IPS-11a (cell line): ENCODE data around the gene PDE3A.
"Not testable (repeated sequence)": the region's sequence is repeated elsewhere in the genome, so short reads cannot be mapped to it uniquely, and the experiment has no call there.

Experiments
- H3K4me3 ChIP-seq: one replicate; pipeline ENCODE4 v1.5.1; 2013; ENCODE audit warnings: low read depth, low read length, control low read depth

The PDE3A gene

DNA sequence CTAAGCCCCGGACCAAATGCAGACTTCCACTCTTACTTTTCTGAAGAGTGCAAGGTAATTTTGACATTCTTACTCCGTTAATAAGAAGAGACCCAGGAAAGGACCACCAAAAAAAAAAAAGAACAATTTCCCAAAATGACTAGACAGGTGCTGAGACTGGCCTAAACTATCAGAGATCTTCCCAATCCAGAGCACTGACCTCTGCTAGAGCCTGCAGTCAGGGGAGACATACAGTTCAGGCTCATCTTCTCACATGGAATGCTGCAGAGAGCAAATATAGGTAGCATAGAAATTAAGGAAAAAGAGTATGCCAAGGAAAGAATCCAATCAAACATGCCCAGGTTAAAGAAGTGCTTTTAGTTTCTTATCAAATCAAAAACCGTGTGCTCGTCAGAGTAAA is 177.9 kb downstream of the PDE3A start:
- no peak overlapping the region for H3K4me3 ChIP-seq

DNA sequence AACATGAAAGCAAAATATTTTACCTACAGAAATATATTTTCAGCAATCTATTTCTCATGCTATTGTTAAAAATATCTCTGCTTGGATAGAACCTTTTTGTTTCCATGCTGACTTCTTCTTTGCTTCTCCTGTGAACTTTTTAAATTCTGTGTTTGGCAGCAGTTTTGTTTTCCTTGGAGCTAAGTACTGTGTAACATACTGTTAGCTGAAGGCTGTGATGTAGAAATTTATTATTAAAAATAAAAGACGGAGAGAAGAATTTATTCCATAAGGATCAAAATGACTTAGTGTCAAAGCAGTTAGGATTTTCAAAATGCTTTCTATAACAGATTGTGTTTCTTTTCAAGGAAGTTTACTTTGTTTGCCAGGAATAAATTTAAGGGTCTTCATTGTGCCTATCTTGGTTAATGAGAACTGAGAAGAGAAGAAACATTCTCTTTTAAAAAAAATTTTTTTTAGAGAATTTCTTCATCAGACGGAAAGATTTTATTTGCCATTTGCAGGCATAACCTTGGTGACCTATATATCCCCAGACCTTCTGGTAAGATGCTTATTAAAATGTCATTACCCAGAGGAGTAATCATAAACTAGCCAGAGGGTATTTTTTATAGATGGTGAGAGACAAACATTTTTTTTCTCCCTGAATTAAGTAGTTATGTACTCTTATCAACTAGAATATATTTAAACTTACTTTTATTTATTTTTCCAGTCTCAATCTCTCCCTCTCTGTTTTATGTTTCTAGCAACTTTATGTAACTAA is 179.7 kb downstream of the PDE3A start:
- no peak overlapping the region for H3K4me3 ChIP-seq

GRCh38 chr12:20548611-20549010 is 180.3 kb downstream of the PDE3A start:
- no peak overlapping the region for H3K4me3 ChIP-seq

DNA sequence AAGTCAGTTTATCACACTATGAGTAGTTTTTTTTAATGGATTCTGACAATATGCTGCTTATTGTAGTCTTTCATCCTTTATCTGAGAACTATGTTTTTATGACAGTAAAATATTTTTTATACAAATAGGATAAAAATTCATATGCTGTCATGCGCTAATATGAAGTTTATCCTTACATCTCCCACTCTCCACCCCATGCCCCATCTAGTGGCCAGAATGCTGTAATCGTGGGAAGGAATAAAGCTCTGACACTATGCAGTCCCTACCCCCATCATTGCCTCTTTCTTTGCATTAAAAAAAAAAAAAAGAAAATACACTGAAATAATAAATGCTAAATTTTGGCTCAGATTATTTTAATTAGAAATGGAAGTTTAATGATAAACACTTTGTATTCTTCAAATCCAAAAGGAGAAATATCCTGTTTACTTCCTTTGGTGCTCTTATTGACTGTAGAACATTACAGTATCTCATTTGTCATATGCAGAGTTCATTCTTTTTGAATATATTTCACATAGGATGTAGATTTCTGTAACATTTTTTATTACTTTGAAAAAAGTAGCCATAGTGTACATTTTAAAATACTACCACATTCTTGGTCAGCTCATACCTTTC is 180.9 kb downstream of the PDE3A start:
- H3K4me3 ChIP-seq: no peak overlapping the region

DNA sequence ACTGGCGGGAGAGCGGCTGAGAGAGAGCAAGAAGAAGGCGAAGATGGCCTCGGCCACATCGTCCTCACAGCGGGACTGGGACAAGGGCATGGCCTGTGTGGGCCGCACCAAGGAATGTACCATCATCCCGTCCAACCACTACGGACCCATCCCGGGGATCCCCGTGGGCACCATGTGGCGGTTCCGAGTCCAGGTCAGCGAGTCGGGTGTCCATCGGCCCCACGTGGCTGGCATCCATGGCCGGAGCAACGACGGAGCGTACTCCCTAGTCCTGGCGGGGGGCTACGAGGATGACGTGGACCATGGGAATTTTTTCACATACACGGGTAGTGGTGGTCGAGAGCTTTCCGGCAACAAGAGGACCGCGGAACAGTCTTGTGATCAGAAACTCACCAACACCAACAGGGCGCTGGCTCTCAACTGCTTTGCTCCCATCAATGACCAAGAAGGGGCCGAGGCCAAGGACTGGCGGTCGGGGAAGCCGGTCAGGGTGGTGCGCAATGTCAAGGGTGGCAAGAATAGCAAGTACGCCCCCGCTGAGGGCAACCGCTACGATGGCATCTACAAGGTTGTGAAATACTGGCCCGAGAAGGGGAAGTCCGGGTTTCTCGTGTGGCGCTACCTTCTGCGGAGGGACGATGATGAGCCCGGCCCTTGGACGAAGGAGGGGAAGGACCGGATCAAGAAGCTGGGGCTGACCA is 183.6 kb downstream of the PDE3A start:
- not testable (repeated sequence) for H3K4me3 ChIP-seq

DNA sequence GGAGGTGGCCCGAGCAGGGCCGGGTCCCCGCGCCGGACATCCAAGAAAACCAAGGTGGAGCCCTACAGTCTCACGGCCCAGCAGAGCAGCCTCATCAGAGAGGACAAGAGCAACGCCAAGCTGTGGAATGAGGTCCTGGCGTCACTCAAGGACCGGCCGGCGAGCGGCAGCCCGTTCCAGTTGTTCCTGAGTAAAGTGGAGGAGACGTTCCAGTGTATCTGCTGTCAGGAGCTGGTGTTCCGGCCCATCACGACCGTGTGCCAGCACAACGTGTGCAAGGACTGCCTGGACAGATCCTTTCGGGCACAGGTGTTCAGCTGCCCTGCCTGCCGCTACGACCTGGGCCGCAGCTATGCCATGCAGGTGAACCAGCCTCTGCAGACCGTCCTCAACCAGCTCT is 184.2 kb downstream of the PDE3A start:
- H3K4me3 ChIP-seq: not testable (repeated sequence)

DNA sequence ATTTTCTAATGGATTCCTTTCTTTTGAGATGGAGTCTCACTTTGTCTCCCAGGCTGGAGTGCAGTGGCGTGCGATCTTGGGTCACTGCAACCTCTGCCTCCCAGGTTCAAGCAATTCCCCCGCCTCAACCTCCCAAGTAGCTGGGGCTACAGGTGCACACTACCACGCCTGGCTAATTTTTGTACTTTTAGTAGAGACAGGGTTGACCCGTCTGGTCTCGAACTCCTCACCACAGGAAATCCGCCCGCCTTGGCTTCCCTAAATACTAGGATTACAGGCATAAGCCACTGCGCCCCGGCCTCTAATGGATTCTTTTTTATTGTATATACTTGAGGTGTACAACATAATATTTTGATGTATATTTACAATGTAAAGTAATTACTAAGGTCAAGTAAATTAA is 186.7 kb downstream of the PDE3A start:
- no peak overlapping the region for H3K4me3 ChIP-seq

DNA sequence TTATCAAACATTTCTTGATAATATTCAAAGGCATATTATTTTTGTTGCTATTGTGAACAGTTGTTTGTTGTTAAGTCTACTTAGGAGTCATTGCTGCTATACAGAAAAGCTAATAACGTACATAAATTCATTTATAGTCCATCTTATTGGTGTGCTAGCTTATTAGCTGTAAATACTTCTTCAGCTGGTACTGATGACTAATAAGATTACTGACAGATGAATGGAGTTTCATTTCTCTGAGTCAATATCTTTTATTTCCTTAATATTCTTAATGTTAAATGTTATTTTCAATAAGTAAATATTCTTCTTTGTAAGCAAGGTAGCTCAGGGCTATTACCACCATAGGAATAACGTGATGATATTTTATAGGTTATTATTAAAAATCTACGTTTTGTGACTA is 187.4 kb downstream of the PDE3A start:
- H3K4me3 ChIP-seq: no peak overlapping the region

DNA sequence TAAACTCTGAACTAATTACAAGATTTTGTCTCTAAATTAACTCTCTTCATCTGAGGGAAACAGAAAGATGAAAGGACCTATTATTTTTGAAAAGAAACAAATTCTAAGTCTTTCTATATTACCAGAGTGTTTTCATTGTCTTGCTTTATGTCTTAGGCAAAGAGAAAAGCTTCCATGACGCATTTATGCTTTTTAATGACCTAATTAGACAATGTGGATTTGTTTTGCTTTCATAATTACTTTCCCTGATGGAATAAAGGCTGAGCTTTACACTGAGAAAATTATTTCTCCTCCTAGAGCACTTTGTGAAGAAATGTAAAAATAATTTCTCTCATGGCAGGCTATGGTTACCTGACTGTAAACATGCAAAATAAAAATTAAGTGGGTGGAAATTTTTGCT is 188.8 kb downstream of the PDE3A start:
- H3K4me3 ChIP-seq: no peak overlapping the region

GRCh38 chr12:20560935-20561334 is 192.6 kb downstream of the PDE3A start:
- H3K4me3 ChIP-seq: no peak overlapping the region

GRCh38 chr12:20561871-20562270 is 193.5 kb downstream of the PDE3A start:
- no peak overlapping the region for H3K4me3 ChIP-seq

DNA sequence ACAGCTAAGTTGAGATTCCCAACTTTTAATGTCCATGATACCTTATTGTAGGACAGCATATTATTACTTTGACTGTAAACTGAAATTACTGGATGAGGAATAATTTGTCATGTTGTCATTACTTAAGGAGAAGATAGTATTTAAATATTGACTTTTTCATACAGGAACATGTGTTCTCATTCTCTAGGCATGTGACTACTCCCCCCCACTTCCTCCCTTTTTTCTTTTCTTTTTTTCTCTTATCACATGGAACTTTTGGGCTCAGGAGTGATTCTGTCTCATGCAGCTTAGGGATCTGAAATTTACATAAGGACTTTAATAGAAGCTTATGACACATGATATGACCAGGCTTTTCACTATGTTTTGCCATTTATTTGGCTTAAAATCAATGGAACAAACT is 199.1 kb downstream of the PDE3A start:
- H3K4me3 ChIP-seq: no peak overlapping the region

GRCh38 chr12:20572451-20572850 is 204.1 kb downstream of the PDE3A start:
- no peak overlapping the region for H3K4me3 ChIP-seq

GRCh38 chr12:20576528-20576927 is 208.2 kb downstream of the PDE3A start:
- H3K4me3 ChIP-seq: no peak overlapping the region

DNA sequence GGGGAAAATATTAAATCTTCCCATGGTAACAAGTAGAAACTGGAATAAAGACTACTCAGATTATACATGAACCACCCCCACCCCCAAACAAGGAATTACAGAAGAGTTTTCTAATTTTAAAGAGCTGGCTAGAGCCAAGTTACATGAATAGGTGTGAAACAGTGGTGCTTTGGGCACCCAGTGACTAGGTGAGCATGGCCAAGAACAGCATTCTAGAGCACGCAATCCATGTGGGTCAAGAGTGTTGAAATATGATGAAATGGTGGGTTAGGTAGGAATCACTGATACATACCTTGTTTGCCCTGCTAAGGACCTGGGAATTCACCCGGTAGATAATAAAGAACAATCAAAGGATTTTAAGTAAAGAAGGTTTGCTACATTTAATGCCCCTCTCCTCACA is 208.7 kb downstream of the PDE3A start:
- no peak overlapping the region for H3K4me3 ChIP-seq

DNA sequence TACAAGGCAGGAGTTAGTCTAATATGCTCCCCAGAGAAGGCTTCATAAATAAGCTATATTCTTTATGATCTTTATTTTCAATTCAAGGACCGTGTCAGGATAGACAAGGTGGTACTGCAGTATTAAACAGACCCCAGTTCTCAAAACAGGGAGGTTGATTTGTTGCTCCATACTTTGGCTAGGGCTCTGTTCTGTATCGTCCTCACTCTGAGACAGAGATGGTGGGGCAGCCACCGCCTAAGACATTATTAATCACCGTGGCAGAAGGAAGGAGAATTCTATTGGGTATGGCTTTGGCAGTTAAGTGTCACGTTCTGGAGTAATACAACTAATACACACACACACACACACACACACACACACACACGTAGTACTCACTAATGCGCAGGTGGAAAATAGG is 209.8 kb downstream of the PDE3A start:
- H3K4me3 ChIP-seq: no peak overlapping the region

DNA sequence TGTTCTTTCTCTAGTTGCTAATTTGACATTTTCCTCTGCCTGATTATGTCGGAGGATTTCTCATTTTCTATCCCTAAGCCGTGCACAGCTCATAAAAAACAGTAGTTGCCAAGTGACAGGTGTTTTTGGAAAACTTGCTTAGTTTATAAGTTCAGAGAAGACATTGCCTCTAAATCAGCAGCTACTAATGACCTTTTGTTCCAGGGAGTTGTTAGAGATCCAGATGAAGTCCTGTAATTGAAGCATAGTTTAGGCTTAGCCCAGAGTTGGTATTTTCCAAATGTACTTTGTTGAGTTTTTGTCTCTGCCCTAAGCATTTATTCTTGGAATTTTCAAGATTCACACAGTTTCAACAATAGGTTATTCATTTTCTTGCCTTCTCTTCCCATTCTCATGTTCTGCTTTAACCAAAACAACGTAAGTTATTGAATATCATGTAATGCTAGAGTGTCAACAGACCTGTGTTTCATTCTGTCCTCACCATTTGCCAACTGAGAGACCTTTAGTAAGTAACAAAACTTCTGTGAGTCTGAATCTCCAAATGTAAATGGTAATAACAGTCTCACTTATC is 216.8 kb downstream of the PDE3A start:
- H3K4me3 ChIP-seq: no peak overlapping the region

DNA sequence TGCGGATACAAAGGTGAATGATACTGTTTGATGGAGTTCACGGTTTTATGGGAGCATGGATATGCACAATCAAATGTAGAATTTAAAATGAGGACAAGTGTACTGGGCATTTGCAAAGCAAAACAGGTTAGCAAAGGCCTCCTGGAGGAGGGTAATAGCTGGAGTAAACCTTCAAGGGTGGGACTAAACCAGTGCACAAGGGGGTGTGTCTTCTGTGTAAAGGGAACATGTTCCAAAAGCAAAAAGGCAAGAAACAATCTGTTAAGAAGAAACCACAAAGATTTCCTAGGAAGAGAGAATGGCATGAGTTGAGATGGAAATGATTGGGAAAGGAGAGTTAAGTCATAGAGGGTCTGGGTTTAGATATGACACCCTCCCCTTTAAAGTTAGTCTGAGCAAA is 217.6 kb downstream of the PDE3A start:
- no peak overlapping the region for H3K4me3 ChIP-seq

DNA sequence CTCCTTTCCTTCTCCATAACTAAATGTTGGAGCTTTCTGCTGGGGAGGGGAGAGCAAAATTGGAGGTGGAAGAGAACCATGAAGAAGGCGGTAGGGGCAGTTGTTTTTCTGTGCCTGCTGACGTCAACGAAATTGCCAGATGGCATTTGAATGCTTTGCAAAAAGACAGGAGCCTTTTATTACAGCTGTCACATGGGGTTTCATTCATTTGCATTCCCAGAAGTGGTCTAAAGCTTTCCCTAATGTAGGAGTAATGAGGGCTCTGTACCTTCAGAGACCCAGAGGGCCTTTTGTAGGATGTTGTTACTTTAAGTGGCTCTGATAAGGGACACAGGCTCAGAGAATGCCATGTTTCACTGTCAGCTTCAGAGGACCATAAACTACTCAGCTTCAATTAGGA is 219.7 kb downstream of the PDE3A start:
- no peak overlapping the region for H3K4me3 ChIP-seq

GRCh38 chr12:20590570-20590969 is 222.2 kb downstream of the PDE3A start:
- H3K4me3 ChIP-seq: no peak overlapping the region

- no peak overlapping the region for H3K4me3 ChIP-seq
These were observed 224.2 kb downstream of the PDE3A start for GRCh38 chr12:20592556-20592955.

- no peak overlapping the region for H3K4me3 ChIP-seq
These were observed 225.3 kb downstream of the PDE3A start for GRCh38 chr12:20593611-20594010.
